Upper lobe of left lung (tissue), 4 donors: ENCODE data around the gene RASA4.
"Not testable (repeated sequence)": the region's sequence is repeated elsewhere in the genome, so short reads cannot be mapped to it uniquely, and the experiment has no call there.

ENCODE experiments used
- EP300 ChIP-seq, 4 donors: sonication (generic); formaldehyde crosslinking; IDR thresholded peaks; one replicate each; pipeline ENCODE4 v1.5.1; 2017; ENCODE audit warnings: antibody characterized with exemption in 4 of 4, control low read depth in 2 of 4
- POLR2A ChIP-seq, 4 donors: fragments of 450-650 bp; IDR thresholded peaks; one replicate each; pipeline ENCODE4 v1.5.1; 2016 to 2017; ENCODE audit warnings: antibody characterized with exemption in 4 of 4, mild to moderate bottlenecking in 2 of 4
- POLR2AphosphoS5 ChIP-seq, 2 donors: sonication (generic); formaldehyde crosslinking; IDR thresholded peaks; one replicate each; pipeline ENCODE4 v1.5.1; 2017; ENCODE audit warnings: antibody characterized with exemption in 2 of 2
- TF ChIP-seq, protein P1 (sequence below), 6 experiments: fragments of 450-650 bp in 4 of 6; fragments of 200-600 bp in 2 of 6; sonication (generic) in 2 of 6; IDR thresholded peaks; one replicate each; pipeline ENCODE4 v1.5.1; 2016 to 2019; ENCODE audit warnings: antibody characterized with exemption in 6 of 6

DNA sequence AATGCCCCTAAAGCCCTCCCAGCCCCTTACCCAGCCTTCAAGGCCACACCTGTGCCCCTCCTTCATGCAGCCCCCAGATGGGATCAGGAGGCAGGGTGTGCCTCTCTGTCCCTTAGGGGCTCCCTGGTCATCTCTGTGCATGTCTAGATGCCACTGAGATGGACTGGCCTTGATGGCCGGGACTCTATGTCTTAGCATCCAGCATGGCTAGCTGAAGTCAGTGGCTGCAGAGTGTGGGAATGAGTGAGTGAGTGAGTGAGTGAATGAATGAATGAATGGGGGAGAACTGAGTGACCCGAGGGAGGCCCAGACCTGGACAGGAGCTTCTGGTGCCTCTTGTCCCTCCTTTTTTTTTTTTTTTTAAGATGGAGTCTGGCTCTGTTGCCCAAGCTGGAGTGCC, 84.4 kb downstream of the RASA4 start:
- TF ChIP-seq, protein P1, sequence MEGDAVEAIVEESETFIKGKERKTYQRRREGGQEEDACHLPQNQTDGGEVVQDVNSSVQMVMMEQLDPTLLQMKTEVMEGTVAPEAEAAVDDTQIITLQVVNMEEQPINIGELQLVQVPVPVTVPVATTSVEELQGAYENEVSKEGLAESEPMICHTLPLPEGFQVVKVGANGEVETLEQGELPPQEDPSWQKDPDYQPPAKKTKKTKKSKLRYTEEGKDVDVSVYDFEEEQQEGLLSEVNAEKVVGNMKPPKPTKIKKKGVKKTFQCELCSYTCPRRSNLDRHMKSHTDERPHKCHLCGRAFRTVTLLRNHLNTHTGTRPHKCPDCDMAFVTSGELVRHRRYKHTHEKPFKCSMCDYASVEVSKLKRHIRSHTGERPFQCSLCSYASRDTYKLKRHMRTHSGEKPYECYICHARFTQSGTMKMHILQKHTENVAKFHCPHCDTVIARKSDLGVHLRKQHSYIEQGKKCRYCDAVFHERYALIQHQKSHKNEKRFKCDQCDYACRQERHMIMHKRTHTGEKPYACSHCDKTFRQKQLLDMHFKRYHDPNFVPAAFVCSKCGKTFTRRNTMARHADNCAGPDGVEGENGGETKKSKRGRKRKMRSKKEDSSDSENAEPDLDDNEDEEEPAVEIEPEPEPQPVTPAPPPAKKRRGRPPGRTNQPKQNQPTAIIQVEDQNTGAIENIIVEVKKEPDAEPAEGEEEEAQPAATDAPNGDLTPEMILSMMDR (IDR thresholded peaks at IDR 0.05), result not testable (repeated sequence)
- TF ChIP-seq POLR2AphosphoS5, POLR2A, EP300 (IDR thresholded peaks at IDR 0.05): not testable (repeated sequence)
